HL-60 (cell line): ENCODE results near the gene IGF2R.

Experiments
- DNase-seq, 2 experiments: peaks; one replicate each; pipeline ENCODE4 v3.0.0-alpha.2; 2010 to 2020; ENCODE audit warnings: low read depth in 1 of 2, low spot score in 1 of 2
- H3K27ac ChIP-seq: fragments of 250-450 bp; sonication (Bioruptor Pico); replicated peaks from 2 replicates; pipeline ENCODE4 v1.5.1; 2020; ENCODE audit warnings: mild to moderate bottlenecking, moderate library complexity
- H3K27me3 ChIP-seq: fragments of 250-450 bp; sonication (Bioruptor Pico); 2 replicates; pipeline ENCODE4 v1.5.1; 2021; ENCODE audit warnings: mild to moderate bottlenecking, moderate library complexity; ENCODE audit not compliant: insufficient read depth, poor library complexity, severe bottlenecking
- H3K4me3 ChIP-seq: replicated peaks from 2 replicates; pipeline ENCODE4 v1.5.1; 2011; ENCODE audit warnings: mild to moderate bottlenecking, control low read depth, low read length; ENCODE audit not compliant: insufficient read depth
- CTCF ChIP-seq: IDR thresholded peaks from one replicate; pipeline ENCODE4 v1.5.1; 2011; ENCODE audit warnings: low read length, control low read depth, inconsistent platforms; ENCODE audit not compliant: insufficient read depth
- GABPA ChIP-seq: IDR thresholded peaks from 2 replicates; pipeline ENCODE4 v1.6.1; 2012; ENCODE audit warnings: low read depth
- POLR2AphosphoS5 ChIP-seq: IDR thresholded peaks from 2 replicates; pipeline ENCODE4 v1.6.1; 2012; ENCODE audit warnings: low read depth
- SPI1 ChIP-seq: IDR thresholded peaks from 2 replicates; pipeline ENCODE4 v1.6.1; 2012; ENCODE audit warnings: low read depth, mild to moderate bottlenecking, borderline replicate concordance
- TF ChIP-seq, protein P1 (sequence below): IDR thresholded peaks from 2 replicates; pipeline ENCODE4 v1.6.1; 2012; ENCODE audit warnings: low read depth; ENCODE audit not compliant: insufficient replicate concordance

The IGF2R gene

GRCh38 chr6:159973406-159973805 lies 4.5 kb downstream of the IGF2R start:
- H3K27me3 ChIP-seq: no peaks in the 10 kb centered on the region
- DNase-seq: no peak
- no peak overlapping the region for H3K4me3 ChIP-seq
- no peak overlapping the region for H3K27ac ChIP-seq
- TF ChIP-seq, protein P1, sequence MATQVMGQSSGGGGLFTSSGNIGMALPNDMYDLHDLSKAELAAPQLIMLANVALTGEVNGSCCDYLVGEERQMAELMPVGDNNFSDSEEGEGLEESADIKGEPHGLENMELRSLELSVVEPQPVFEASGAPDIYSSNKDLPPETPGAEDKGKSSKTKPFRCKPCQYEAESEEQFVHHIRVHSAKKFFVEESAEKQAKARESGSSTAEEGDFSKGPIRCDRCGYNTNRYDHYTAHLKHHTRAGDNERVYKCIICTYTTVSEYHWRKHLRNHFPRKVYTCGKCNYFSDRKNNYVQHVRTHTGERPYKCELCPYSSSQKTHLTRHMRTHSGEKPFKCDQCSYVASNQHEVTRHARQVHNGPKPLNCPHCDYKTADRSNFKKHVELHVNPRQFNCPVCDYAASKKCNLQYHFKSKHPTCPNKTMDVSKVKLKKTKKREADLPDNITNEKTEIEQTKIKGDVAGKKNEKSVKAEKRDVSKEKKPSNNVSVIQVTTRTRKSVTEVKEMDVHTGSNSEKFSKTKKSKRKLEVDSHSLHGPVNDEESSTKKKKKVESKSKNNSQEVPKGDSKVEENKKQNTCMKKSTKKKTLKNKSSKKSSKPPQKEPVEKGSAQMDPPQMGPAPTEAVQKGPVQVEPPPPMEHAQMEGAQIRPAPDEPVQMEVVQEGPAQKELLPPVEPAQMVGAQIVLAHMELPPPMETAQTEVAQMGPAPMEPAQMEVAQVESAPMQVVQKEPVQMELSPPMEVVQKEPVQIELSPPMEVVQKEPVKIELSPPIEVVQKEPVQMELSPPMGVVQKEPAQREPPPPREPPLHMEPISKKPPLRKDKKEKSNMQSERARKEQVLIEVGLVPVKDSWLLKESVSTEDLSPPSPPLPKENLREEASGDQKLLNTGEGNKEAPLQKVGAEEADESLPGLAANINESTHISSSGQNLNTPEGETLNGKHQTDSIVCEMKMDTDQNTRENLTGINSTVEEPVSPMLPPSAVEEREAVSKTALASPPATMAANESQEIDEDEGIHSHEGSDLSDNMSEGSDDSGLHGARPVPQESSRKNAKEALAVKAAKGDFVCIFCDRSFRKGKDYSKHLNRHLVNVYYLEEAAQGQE: no peak

- TF ChIP-seq, protein P1: no peak
- DNase-seq: peak in 1 of 2 experiments; percentile 55
- H3K27me3 ChIP-seq: no peaks in the 10 kb centered on the region
- no peak overlapping the region for H3K4me3 ChIP-seq
- no peak overlapping the region for H3K27ac ChIP-seq
Measured at GRCh38 chr6:159973951-159974350, 5.1 kb downstream of the IGF2R start.

- Histone ChIP-seq H3K27me3 (no peaks in the 10 kb centered on the region), H3K4me3 (no peak overlapping the region), H3K27ac (no peak overlapping the region)
- TF ChIP-seq CTCF (no peak), GABPA (no peak), POLR2AphosphoS5 (no peak), SPI1 (no peak)
- TF ChIP-seq, protein P1: no peak
- no peak for DNase-seq
Measured at GRCh38 chr6:159974932-159975331, 6.0 kb downstream of the IGF2R start.

- Histone ChIP-seq H3K4me3 (no peak overlapping the region), H3K27ac (no peak overlapping the region), H3K27me3 (no peaks in the 10 kb centered on the region)
- TF ChIP-seq CTCF: no peak
- TF ChIP-seq GABPA: no peak
- TF ChIP-seq SPI1: no peak
- no peak for TF ChIP-seq POLR2AphosphoS5
- TF ChIP-seq, protein P1: no peak
- DNase-seq: no peak
Measured at GRCh38 chr6:159976686-159977254, 7.9 kb downstream of the IGF2R start.
